AG08395 (cell line): ENCODE measurements around the gene EBF3.

Source experiments
- DNase-seq: peaks from one replicate; pipeline ENCODE4 v3.0.0; 2012; ENCODE audit warnings: mixed read lengths, low spot score

EBF3 gene

GRCh38 chr10:129945064-129945463 lies 19.0 kb downstream of the EBF3 start:
- DNase-seq, result no peak

GRCh38 chr10:129944456-129944855 lies 19.6 kb downstream of the EBF3 start:
- no peak for DNase-seq

- no peak for DNase-seq
Observed at GRCh38 chr10:129942936-129943715, 20.9 kb downstream of the EBF3 start.

GRCh38 chr10:129942391-129942790 lies 21.7 kb downstream of the EBF3 start:
- DNase-seq, result no peak

GRCh38 chr10:129942019-129942277 lies 22.1 kb downstream of the EBF3 start:
- no peak for DNase-seq

GRCh38 chr10:129941199-129942018 lies 22.7 kb downstream of the EBF3 start:
- no peak for DNase-seq

GRCh38 chr10:129940617-129941198 lies 23.4 kb downstream of the EBF3 start:
- no peak for DNase-seq

- no peak for DNase-seq
Observed at GRCh38 chr10:129939416-129940275, 24.4 kb downstream of the EBF3 start.

GRCh38 chr10:129938460-129938859 lies 25.6 kb downstream of the EBF3 start:
- no peak for DNase-seq

- DNase-seq, result no peak
Observed at GRCh38 chr10:129937351-129937751, 26.7 kb downstream of the EBF3 start.

- no peak for DNase-seq
Observed at GRCh38 chr10:129936923-129937300, 27.2 kb downstream of the EBF3 start.

- DNase-seq, result no peak
Observed at GRCh38 chr10:129936266-129936922, 27.7 kb downstream of the EBF3 start.

- DNase-seq, result no peak
Observed at GRCh38 chr10:129935867-129936152, 28.3 kb downstream of the EBF3 start.

GRCh38 chr10:129935102-129935866 lies 28.8 kb downstream of the EBF3 start:
- no peak for DNase-seq

GRCh38 chr10:129934196-129934925 lies 29.7 kb downstream of the EBF3 start:
- no peak for DNase-seq

GRCh38 chr10:129933456-129934092 lies 30.5 kb downstream of the EBF3 start:
- no peak for DNase-seq

- DNase-seq, result no peak
Observed at GRCh38 chr10:129932751-129933433, 31.2 kb downstream of the EBF3 start.

GRCh38 chr10:129932182-129932581 lies 31.9 kb downstream of the EBF3 start:
- no peak for DNase-seq
